HG03045 (cell line): ENCODE data around the gene TMEM127.
A peak's percentile ranks its signal among the peaks of the same experiment; 100 is the strongest.
"Not testable (repeated sequence)": the region's sequence is repeated elsewhere in the genome, so short reads cannot be mapped to it uniquely, and the experiment has no call there.

Source experiments
- ATAC-seq: cut with Tn5 transposase; IDR thresholded peaks from one replicate; pipeline ENCODE4 v1.9.1; 2021; ENCODE audit warnings: mild to moderate bottlenecking, moderate library complexity; ENCODE audit not compliant: unreplicated experiment

The TMEM127 gene, protein sequence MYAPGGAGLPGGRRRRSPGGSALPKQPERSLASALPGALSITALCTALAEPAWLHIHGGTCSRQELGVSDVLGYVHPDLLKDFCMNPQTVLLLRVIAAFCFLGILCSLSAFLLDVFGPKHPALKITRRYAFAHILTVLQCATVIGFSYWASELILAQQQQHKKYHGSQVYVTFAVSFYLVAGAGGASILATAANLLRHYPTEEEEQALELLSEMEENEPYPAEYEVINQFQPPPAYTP

DNA sequence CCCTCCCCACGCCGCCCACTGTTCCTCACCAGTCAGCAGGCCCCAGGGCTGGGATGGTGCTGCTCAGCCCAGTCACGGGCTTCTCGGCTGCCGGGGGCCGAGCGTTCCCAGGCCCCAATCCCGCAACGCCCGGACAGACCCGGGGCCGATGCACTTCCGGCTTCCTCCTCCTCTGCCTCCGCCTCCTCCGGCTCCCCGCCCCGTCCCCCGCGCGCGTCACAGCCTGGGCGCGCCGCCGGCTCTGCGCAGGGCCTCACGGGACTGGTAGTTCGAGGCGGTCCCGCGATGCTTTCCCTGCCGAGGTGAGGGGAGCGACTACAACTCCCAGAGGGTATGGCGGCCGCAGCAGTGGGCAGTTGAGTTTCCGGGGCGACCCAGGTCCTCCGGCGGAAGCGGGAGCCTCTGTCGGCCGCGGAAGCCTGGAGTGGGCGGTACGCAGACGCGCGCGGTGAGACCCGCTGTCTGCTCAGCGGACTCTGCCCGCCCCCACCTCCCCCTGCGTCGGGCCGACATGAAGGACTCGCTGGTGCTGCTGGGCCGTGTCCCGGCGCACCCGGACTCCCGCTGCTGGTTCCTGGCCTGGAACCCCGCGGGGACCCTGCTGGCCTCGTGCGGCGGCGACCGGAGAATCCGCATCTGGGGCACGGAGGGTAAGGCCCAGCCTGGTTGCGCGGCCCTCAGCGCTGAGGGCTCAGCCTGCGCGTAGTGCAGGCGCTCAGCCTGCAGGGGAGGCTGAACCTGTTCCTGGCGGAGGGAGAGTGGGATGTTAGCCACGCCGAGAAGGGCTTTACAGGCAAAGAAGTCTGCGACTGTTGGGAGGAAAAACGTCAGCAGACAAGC lies at the start of gene TMEM127, which contains the start of gene CIAO1:
Gene TMEM127 (minus strand): TSS at position 158 of the 840 bp plus-strand sequence. CDS start 616 bp downstream, outside the sequence.
Gene CIAO1 (plus strand): TSS at position 386 of the 840 bp plus-strand sequence. CDS start 126 bp downstream, at position 512.
- ATAC-seq, result peak; percentile 90

DNA sequence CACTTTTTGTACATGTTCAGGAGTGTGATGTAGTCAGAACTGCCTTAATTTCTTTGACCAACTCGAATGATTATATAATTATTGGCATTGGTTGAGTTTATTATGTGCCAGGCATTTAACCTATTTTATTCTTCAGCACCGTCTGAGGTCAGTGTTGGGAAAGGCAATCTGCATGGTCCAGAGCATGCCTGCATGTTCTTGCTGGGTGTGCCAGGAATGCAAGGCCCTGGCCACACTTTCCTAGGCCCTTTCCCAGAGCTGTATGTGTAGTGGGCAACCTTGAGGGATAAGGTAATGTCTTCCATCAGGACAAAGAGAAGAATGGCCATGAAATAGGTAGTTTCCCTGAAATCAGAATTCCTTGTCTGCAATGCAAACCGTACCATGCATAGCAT lies 49.2 kb upstream of the TMEM127 start:
- ATAC-seq, result no peak

DNA sequence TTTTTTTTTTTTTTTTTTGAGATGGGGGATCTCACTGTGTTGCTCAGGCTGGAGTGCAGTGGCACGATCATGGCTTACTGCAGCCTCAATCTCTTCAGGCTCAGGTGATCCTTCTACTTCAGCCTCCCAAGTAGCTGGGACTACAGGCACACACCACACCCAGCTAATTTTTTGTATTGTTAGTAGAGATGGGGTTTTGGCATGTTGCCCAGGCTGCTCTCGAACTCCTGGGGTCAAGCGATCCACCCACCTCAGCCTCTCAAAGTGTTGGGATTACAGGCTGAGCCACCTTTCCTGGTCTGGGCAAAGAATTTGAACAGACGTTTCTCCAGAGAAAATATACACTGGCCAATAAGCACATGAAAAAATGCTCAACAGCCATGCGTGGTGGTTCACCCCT lies 42.5 kb upstream of the TMEM127 start:
- ATAC-seq, result no peak

DNA sequence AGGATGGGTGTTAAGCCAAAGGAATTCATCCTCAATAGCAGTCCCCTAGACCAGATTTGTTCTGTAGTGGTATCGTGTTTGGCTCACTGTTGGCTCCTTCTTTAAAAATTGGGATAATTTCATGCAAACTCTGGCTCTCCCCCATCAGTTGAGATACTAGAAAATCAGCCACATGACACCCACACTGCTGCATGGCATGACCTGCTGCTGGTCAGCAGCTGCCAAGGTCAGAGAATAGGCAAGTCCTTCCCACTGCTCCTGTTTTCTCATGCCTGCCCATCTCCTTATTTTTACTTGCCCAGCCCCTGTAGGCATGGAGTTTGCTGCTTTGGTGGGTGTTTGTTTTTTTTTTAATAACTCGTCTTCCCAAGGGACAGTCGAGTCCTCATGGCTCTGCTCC lies 40.6 kb upstream of the TMEM127 start:
- no peak for ATAC-seq

DNA sequence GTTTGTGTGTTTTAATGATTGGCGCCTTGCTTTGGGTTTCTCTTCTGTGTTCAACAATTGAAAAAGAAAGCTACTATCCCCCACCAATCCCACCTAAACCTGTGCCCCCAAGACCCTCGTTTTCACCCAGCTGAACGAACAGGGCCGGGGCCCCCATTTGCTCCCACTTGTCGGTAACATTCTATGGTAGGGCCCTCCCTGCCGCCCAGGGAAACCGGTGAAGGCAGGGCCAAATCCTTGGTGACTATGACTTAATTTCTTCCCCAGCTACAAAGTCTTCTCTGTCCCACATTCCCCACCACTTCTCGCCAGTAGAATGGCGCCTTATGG lies 40.1 kb upstream of the TMEM127 start:
- no peak for ATAC-seq

DNA sequence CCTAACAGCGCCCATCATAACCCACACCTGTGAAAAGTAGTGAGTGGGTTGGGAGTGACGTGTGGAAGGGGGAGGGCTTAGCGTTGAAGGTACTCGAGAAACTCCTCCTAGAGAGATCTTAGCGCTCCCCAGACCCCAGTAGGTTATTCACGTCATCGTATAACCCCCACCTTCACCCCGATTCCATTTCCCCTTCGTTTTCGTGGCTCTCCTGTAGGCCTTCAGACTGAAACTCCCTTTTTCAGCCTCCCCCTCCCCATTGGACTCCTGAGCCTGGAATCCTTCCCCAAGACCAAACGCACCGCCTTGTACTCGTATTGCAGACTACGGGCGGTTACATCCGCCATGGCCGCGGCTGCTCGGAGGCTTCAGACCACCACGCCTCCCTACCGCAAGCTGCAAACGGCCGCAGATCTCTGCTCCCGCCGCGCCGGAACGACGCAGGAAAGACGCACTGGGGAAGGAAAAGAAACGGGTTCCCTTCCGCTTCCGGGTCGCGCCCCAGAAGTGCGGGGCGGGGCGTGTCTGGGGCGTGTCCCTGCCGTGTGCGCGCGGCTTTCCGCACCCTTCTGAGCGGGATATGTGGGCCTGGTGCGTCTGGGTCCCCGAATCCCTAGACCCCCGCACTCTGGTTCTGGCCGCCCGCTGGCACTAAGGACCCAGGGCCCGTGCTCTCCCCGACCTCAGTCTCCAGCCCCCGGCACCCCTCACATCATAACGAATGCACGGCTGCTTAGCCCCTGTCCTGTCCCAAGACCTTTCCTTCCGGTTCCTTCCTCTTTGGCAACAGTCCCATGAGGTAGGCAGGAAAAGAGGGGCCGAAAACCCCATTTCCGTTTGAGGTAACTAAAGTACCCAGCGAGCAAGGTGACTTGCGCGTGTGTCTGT lies 39.5 kb upstream of the TMEM127 start, which contains the start of gene SNRNP200:
Gene SNRNP200 (minus strand): TSS at position 456 of the 888 bp plus-strand sequence. CDS start 109 bp downstream, at position 347.
- peak; percentile 95 for ATAC-seq

DNA sequence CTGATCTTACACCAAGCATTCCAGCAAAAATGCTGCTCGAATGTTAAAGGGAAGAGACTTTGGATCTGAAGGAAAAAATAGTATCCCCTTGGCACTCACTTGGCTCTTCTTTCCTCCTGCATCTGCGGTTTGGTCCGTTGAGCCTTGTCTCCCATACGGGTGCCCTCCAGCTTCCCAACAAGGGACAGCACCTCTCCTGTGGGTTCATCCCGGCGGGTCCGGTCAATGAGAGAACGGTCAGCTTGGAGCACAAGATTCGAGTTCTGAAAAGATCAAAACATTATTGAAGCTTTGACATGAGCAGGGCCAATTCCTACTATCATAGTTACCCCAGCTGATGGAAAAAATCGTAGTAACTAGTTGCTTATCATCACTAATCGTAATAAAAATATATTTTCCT lies 38.8 kb upstream of the TMEM127 start:
- ATAC-seq, result no peak

DNA sequence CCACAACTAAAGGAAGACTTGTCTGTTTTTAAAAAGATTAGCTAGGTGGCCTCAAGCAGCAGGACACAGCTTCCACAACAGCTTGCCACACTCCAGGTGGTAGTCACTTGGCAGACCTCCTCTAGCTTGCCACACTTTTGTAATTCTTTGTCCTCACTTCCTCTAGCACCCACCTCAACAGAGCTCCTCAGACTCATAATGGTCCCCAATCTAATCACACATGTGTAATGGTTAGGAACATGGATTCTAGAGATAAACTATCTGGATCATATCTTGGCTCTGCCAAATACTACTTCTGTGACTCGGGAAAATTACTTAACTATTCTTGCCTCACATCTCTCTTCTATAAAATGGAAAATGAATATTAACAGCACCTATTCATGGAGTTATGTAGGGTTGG lies 36.1 kb upstream of the TMEM127 start:
- ATAC-seq, result no peak

DNA sequence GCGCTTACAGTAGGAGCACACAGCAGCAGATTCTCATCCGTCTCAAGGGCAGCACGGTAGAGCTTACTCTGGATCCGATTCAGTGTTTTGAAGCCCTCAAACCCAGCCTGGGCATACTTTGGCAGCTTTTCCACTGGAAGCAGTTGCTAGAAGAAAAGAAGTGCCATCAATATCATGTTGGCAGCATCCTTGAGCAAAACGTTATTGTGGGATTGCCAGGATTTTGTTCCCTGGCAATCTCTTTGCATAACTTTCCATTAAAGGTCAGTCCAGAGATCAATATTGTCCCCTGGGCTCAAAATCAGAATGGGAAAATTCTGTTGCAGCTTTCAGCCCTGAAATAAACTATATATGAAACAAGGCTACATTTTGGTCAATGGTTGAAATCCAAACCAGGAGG lies 31.1 kb upstream of the TMEM127 start:
- ATAC-seq, result no peak

DNA sequence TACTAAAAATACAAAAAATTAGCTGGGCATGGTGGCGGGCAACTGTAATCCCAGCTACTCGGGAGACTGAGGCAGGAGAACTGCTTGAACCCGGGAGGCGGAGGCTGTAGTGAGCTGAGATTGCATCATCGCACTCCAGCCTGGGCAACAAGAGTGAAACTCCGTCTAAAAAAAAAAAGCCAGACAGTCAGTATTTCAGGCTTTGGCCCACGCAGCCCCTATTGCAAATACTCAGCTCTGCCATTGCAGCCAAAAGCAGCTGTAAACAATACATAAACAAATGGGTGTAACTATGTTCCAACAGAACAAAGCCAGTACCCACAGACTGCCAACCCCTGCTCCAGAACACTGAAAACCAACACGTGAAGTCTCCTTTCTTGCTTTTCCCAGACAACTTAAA lies 28.5 kb upstream of the TMEM127 start:
- not testable (repeated sequence) for ATAC-seq

DNA sequence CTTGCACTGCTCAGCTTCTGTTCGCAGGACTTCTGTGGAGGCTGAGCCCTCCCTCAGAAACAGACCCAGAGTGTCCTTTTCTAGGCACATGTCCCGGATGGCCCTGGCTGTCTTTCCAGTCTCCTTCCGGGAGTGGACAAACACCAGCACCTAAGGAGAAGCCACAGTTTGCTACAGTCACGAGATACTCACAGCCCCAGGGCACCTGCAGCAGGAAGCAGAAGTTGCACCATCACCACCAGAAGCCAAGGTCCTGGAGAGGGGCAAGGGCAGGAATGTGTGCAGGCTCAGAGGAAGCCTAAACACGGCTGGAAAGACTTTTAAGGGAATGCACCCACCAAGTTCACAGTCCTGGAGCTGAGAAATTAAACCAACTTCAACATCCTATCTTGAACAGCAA lies 26.0 kb upstream of the TMEM127 start:
- ATAC-seq, result no peak

DNA sequence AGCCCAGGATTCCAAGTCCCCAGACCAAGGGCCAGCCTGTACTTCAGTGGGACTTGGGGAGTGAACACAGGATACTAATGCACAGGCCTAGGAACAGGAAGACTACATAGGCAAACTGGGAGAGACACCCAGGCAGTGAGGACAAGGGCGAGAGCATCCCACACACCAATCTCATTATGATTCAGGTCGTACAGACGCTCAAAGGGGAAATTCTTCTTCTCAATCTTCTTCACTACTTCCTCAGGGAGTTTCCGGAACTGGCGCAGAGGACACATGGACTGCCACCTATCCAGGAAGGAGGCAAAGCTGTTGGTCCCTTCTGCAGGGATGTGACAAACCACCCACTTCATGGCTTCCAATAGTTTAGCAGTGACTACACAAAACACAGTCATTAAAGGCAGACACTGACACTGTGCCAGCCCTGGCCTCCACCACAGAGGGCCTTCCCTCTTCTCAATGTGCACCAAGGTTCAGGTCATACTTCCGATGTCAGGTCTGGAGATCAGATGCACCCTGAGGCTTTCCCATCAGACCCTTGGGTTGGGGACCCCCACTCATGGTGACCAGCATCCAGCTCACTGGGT lies 21.6 kb upstream of the TMEM127 start:
- no peak for ATAC-seq

DNA sequence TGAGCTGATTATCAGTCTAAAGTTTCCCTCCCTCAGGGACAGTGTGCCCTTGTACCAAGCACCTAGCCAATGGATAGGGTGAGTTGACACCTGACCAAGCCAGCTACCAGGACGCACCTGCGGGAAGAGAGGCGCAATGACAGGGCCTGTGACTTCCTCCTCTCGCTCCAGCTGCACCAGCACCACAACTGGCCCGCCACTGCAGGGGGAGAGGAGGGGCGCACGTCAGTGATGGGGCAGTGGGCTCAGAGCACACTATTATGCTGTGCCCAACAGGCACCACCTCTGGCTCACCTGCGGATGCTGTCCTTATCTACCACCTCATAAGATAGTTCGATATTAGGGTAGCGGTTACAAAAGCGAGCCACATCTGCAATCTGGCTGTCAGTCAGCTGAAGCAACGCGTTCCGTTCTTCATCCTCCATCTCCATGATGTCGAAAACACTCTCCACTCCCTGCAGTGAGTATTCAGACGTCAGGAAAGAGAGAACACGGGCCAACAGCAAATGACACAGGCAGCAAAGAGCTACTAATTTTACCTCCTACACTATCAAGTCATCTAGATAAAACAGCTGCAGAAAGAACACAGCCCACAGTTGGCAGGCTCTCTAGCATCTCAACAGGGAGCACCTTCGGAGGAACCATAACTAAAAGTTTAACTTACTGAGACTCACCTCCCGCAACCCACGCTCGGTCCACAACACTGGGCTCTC lies 11.1 kb upstream of the TMEM127 start:
- ATAC-seq, result no peak

DNA sequence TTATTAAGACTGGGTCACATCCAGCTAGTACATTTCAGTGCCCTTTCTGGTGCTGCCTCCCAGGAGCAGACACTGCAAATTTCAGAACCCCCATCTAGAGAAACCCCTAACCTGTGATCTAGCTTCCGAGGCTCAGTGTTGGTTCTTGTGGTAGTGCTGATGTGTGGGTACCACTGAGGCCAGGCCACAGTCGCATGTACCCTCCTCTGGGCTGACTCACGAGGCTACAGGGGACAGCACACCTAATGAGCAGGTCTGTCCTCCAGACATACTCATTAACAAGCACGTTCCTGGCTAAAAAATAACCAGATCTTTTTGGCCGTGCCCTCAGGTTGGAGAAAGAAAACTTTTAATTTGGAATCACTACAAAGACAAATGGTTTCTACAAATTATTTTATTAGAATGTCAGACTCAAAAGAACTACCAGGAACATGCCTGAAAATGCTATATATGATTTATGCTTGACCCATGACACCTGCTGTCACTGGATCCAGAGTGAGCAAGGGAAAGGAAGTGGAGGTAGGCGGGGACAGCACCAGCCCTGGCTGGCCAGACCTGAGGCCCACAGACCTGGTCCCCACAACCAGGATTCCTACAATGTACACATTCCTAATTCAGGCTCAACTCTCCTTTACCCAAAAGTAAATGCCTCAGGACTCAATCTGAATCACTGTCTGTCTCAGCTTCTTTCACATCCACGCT lies 8.7 kb upstream of the TMEM127 start:
- ATAC-seq, result no peak

DNA sequence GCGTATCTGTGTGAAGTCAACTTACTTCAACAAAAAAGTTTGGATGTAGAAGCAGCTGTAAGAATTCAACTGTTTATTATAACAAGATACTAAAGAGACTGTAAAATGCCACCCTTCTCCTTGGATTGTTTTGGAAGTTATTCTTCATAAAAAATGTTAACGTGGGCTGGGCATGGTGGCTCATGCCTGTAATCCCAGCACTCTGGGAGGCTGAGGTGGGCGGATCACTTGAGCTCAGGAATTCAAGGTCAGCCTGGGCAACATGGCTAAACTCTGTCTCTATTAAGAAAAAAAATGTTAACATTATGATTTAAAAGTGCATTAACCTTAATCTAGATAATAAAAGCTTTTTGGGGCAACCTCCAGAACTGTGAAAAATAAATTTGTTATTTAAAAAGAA lies 8.0 kb upstream of the TMEM127 start:
- ATAC-seq, result no peak

DNA sequence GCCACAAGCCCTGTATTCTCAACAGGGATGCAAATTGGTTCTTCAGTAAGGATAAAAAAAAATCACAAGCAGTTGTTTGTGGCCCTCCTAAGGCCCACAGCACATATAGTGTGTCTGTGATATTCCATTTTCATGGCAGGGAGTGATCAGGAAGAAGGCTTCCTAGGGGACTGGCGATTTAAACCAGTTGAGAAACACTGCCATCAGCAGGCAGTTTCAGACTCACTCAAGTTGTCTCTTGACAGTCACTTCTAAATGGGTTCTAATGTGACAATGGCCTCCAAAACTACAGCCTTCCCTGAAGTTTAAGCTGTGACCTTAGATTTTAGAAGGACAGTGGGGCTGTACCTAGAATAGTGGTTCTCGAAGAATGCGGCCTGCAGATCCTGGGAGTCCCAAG lies 6.2 kb upstream of the TMEM127 start:
- ATAC-seq, result no peak

DNA sequence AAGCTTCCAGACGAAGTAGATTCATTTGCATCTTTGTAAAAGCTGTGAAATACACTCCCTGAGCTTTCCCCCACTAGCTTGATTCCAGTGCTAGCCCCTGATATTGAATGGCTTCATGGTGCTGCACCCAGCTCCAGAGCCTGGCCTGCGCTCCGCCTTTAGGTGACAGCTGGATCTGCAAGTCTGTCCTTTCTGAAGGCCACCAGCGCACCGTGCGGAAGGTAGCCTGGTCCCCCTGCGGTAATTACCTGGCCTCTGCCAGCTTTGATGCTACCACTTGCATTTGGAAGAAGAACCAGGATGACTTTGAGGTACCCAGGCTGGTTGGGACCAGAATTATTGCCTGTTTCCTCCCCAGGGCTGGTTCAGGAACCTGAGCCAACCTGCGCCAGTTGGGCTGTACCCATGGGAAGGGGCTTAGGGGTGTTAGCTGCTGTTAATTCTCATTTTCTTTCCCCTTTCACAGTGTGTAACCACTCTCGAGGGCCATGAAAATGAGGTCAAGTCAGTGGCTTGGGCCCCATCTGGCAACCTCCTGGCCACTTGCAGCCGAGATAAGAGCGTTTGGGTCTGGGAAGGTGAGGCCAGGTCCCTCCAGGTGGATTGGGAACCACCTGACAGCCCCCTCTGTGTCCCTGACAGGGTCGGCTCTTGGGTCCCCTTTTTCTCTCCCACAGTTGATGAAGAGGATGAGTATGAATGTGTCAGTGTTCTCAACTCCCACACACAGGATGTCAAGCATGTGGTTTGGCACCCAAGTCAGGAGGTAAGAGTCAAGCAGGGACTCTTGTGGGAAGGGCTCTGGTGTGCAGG lies 1.6 kb upstream of the TMEM127 start:
- ATAC-seq, result no peak

DNA sequence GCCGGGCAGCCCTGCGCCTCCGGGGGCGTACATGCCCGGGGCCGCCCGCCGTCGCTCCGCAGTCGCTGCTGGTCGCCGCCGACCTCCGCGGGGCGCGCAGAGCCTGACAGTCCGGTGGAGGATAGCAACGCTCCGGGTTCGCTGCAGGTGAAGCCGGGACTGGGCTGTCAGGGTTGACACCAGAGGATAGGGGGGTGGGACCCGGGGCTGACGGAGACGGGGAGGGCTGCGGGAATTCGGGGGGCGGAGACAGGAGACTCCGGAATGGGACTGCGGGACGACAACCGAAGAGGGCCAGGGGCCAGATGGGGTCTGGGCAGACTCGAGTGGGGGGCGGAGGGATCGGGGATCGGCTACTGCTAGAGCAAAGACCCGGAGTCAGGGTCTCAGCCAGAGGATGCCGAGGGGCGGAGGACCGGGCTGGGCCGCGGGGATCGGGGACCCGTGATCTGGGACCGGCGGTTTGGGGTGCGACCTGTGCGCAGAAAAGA lies 403 bp downstream of the TMEM127 start:
- ATAC-seq, result peak; percentile 23
